HCT116 (cell line): ENCODE results near the gene SGIP1. TPM values are rescaled to one million over a fixed set of nuclear protein-coding genes. Genes with fewer than 3 reads are reported as not detected.

Experiments
- ATAC-seq: fragments of 200-7000 bp; cut with Tn5 transposase; 2 replicates; pipeline ENCODE4 v1.9.1; 2020; ENCODE audit warnings: mild to moderate bottlenecking, moderate library complexity
- BruUV-seq: library from RNA; stranded (reverse); fragments of 400-500 nt; replicated peaks from 2 replicates; lab custom pipeline; 2021; lab: Mats Ljungman, UMichigan
- CTCF ChIA-PET: fragments of 300-600 bp; sonication (Branson Sonifier 250); formaldehyde crosslinking; loops from one replicate; lab custom pipeline; 2021; ENCODE audit warnings: antibody characterized with exemption; lab: Charles Lee
- POLR2A ChIA-PET: fragments of 300-600, 350-600 bp; sonication (Branson Sonifier 250); formaldehyde crosslinking; loops from one replicate; lab custom pipeline; 2021; ENCODE audit warnings: antibody characterized with exemption; lab: Charles Lee
- RAD21 ChIA-PET, 2 experiments: fragments of 300-600 bp; sonication (Branson Sonifier 250); formaldehyde crosslinking; loops; one replicate each; lab custom pipeline; 2023; ENCODE audit warnings: low total read pairs in 2 of 2; ENCODE audit not compliant: uncharacterized antibody in 2 of 2, unreplicated experiment in 2 of 2, low non-redundant PET in 1 of 2; lab: Charles Lee
- DNase-seq: peaks from one replicate; pipeline ENCODE4 v3.0.0-alpha.2; 2010; ENCODE audit warnings: low read depth, low spot score
- H2AFZ ChIP-seq: fragments of 200-600 bp; shearing (Covaris generic), sonication (generic); 2 replicates; pipeline ENCODE4 v1.6.1; 2017; ENCODE audit warnings: low read depth, mixed run types, mixed read lengths, antibody characterized with exemption, low read length; ENCODE audit not compliant: poor library complexity, severe bottlenecking
- H3K27ac ChIP-seq: 2 replicates; pipeline ENCODE4 v1.5.1; 2012; ENCODE audit warnings: low read depth, low read length
- H3K27me3 ChIP-seq: fragments of 200-600 bp; sonication (generic); 2 replicates; pipeline ENCODE4 v1.6.1; 2016; ENCODE audit warnings: mixed run types, low read length, mixed read lengths; ENCODE audit not compliant: insufficient read depth
- H3K36me3 ChIP-seq, 2 experiments: fragments of 200-500 bp in 1 of 2; fragments of 200-600 bp in 1 of 2; sonication (Bioruptor generic) in 1 of 2; sonication (generic) in 1 of 2; 2 replicates each; pipeline versions ENCODE4 v1.5.1 to v1.6.1; 2014 to 2016; ENCODE audit warnings: low read length in 2 of 2, inconsistent platforms in 1 of 2, mixed read lengths in 1 of 2, mixed run types in 1 of 2; ENCODE audit not compliant: insufficient read depth in 2 of 2, control insufficient read depth in 1 of 2
- H3K4me1 ChIP-seq, 2 experiments: fragments of 200-600 bp in 1 of 2; sonication (generic) in 1 of 2; 2 replicates each; pipeline versions ENCODE4 v1.5.1 to v1.6.1; 2012 to 2017; ENCODE audit warnings: low read length in 2 of 2, inconsistent platforms in 1 of 2, mild to moderate bottlenecking in 1 of 2, mixed read lengths in 1 of 2, mixed run types in 1 of 2, moderate library complexity in 1 of 2; ENCODE audit not compliant: insufficient read depth in 2 of 2, control insufficient read depth in 1 of 2
- H3K4me2 ChIP-seq: fragments of 200-600 bp; sonication (generic); 2 replicates; pipeline ENCODE4 v1.6.1; 2017; ENCODE audit warnings: mixed run types, low read length, mixed read lengths
- H3K4me3 ChIP-seq, 2 experiments: fragments of 200-600 bp in 1 of 2; sonication (generic) in 1 of 2; replicated peaks in 1 of 2; 2 replicates each; pipeline ENCODE4 v1.5.1; 2011 to 2016; ENCODE audit warnings: low read length in 2 of 2, control low read depth in 1 of 2, low read depth in 1 of 2, mild to moderate bottlenecking in 1 of 2, mixed read lengths in 1 of 2, mixed run types in 1 of 2
- H3K79me2 ChIP-seq: fragments of 200-600 bp; sonication (generic); 2 replicates; pipeline ENCODE4 v1.6.1; 2017; ENCODE audit warnings: mild to moderate bottlenecking, mixed run types, low read length, moderate library complexity, mixed read lengths; ENCODE audit not compliant: insufficient read depth
- H3K9ac ChIP-seq: fragments of 200-600 bp; sonication (generic); 2 replicates; pipeline ENCODE4 v1.6.1; 2016; ENCODE audit warnings: low read length, mixed read lengths
- H3K9me2 ChIP-seq: fragments of 200-600 bp; sonication (generic), shearing (Covaris generic); 2 replicates; pipeline ENCODE4 v1.6.1; 2017; ENCODE audit warnings: mixed run types, mild to moderate bottlenecking, moderate library complexity; ENCODE audit not compliant: insufficient read depth
- H3K9me3 ChIP-seq, 2 experiments: fragments of 200-500 bp in 1 of 2; fragments of 200-600 bp in 1 of 2; sonication (Bioruptor generic) in 1 of 2; sonication (generic) in 1 of 2; 2 replicates each; pipeline ENCODE4 v1.6.1; 2014 to 2017; ENCODE audit warnings: low read length in 2 of 2, mixed read lengths in 2 of 2, inconsistent platforms in 1 of 2, low read depth in 1 of 2, mild to moderate bottlenecking in 1 of 2, mixed run types in 1 of 2, moderate library complexity in 1 of 2; ENCODE audit not compliant: control insufficient read depth in 1 of 2, insufficient read depth in 1 of 2
- H4K20me1 ChIP-seq: fragments of 200-600 bp; sonication (generic), shearing (Covaris generic); 2 replicates; pipeline ENCODE4 v1.6.1; 2017; ENCODE audit warnings: mixed run types, mild to moderate bottlenecking, moderate library complexity; ENCODE audit not compliant: insufficient read depth
- CEBPB ChIP-seq: IDR thresholded peaks from 2 replicates; pipeline ENCODE4 v1.6.1; 2012; ENCODE audit warnings: low read depth
- ELF1 ChIP-seq: IDR thresholded peaks from 2 replicates; pipeline ENCODE4 v1.6.1; 2012; ENCODE audit warnings: low read depth, borderline replicate concordance
- EZH2phosphoT487 ChIP-seq: fragments of 200-600 bp; IDR thresholded peaks from 2 replicates; pipeline ENCODE4 v1.6.1; 2018; ENCODE audit warnings: antibody characterized with exemption, borderline replicate concordance
- RAD21 ChIP-seq: IDR thresholded peaks from 2 replicates; pipeline ENCODE4 v1.6.1; 2012; ENCODE audit warnings: low read depth, mild to moderate bottlenecking
- SRF ChIP-seq: IDR thresholded peaks from 2 replicates; pipeline ENCODE4 v1.6.1; 2012; ENCODE audit warnings: low read depth
- TCF7L2 ChIP-seq: IDR thresholded peaks from 2 replicates; pipeline ENCODE4 v1.7.0; 2011; ENCODE audit warnings: borderline replicate concordance, inconsistent platforms; ENCODE audit not compliant: insufficient read depth, insufficient read length; ENCODE audit errors: extremely low read depth
- intact Hi-C: fragments of 100-400 bp; cut with micrococcal nuclease; formaldehyde crosslinking; loops from 2 replicates; pipeline ENCODE4 v1.10.0; 2022
- total RNA-seq: library from RNA; stranded (reverse); gene quantifications from one replicate; pipeline ENCODE4 v1.2.1, GENCODE V29; 2021; ENCODE audit not compliant: unreplicated experiment
- TF ChIP-seq, protein P1 (sequence below): IDR thresholded peaks from 2 replicates; pipeline ENCODE4 v1.6.1; 2012; ENCODE audit warnings: low read depth
- TF ChIP-seq, protein P2 (sequence below): IDR thresholded peaks from 2 replicates; pipeline ENCODE4 v1.6.1; 2012

Gene SGIP1
- total RNA-seq, 1 experiment from 2014 or later, result 0.15 TPM

DNA sequence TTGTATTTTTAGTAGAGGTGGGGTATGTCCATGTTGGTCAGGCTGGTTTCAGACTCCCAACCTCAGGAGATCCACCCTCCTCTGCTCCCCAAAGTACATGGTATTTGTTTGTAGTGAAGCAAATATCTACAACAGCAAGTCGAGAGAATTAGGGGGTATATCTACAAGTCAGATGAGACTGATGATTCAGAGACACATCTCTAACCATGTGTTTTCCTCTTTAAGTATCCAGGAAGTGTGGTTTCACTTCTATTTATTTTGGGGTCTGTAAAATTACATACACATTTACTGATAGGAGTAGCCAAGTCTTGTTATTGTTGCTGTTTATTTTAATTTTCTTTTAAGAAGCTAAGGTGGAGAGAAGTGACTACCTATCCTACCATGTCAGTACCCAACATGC is 44.9 kb downstream of the SGIP1 start:
- H3K27me3 ChIP-seq, result no peaks in the 10 kb centered on the region
- H3K4me3 ChIP-seq, result no peak overlapping the region
- ChIA-PET RAD21 (no interaction called here), CTCF (no interaction called here), POLR2A (no interaction called here)
- intact Hi-C loops, result no loop called here
- H3K4me2 ChIP-seq, result no peak overlapping the region
- no peaks in the 10 kb centered on the region for H3K79me2 ChIP-seq
- peaks cover 0 to 5% of the 10 kb centered on the region in 2 experiments; a peak in 1 of 4 replicates for H3K4me1 ChIP-seq
- no peak for DNase-seq
- BruUV-seq, result no TSS peak
- H3K9me3 ChIP-seq, result no peaks in the 10 kb centered on the region
- TF ChIP-seq RAD21, result no peak
- TF ChIP-seq, protein P1, sequence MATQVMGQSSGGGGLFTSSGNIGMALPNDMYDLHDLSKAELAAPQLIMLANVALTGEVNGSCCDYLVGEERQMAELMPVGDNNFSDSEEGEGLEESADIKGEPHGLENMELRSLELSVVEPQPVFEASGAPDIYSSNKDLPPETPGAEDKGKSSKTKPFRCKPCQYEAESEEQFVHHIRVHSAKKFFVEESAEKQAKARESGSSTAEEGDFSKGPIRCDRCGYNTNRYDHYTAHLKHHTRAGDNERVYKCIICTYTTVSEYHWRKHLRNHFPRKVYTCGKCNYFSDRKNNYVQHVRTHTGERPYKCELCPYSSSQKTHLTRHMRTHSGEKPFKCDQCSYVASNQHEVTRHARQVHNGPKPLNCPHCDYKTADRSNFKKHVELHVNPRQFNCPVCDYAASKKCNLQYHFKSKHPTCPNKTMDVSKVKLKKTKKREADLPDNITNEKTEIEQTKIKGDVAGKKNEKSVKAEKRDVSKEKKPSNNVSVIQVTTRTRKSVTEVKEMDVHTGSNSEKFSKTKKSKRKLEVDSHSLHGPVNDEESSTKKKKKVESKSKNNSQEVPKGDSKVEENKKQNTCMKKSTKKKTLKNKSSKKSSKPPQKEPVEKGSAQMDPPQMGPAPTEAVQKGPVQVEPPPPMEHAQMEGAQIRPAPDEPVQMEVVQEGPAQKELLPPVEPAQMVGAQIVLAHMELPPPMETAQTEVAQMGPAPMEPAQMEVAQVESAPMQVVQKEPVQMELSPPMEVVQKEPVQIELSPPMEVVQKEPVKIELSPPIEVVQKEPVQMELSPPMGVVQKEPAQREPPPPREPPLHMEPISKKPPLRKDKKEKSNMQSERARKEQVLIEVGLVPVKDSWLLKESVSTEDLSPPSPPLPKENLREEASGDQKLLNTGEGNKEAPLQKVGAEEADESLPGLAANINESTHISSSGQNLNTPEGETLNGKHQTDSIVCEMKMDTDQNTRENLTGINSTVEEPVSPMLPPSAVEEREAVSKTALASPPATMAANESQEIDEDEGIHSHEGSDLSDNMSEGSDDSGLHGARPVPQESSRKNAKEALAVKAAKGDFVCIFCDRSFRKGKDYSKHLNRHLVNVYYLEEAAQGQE, result no peak
- no peak for TF ChIP-seq SRF
- no peak for TF ChIP-seq CEBPB
- no peak for TF ChIP-seq TCF7L2
- TF ChIP-seq ELF1, result no peak
- TF ChIP-seq, protein P2, sequence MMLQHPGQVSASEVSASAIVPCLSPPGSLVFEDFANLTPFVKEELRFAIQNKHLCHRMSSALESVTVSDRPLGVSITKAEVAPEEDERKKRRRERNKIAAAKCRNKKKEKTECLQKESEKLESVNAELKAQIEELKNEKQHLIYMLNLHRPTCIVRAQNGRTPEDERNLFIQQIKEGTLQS, result no peak
- TF ChIP-seq EZH2phosphoT487, result no peak
- no peaks in the 10 kb centered on the region for H3K9me2 ChIP-seq
- ATAC-seq, result no peak
- H3K27ac ChIP-seq, result no peak overlapping the region
- no peak overlapping the region for H2AFZ ChIP-seq
- no peaks in the 10 kb centered on the region for H4K20me1 ChIP-seq
- no peak overlapping the region for H3K9ac ChIP-seq
- H3K36me3 ChIP-seq, result no peaks in the 10 kb centered on the region
